Neural cell (in vitro differentiated cells): Measurements from ENCODE around the gene TRUB1.

Experiments used
- CTCF ChIP-seq: fragments of 450-650 bp; IDR thresholded peaks from 2 replicates; pipeline ENCODE4 v1.5.1; 2014; ENCODE audit warnings: antibody characterized with exemption, mild to moderate bottlenecking, moderate library complexity; ENCODE audit not compliant: poor library complexity, severe bottlenecking
- POLR2AphosphoS5 ChIP-seq: IDR thresholded peaks from 2 replicates; pipeline ENCODE4 v1.6.1; 2012
- REST ChIP-seq: IDR thresholded peaks from 2 replicates; pipeline ENCODE4 v1.6.1; 2012; ENCODE audit warnings: borderline replicate concordance

GRCh38 chr10:114902151-114902550, 35.8 kb upstream of the TRUB1 start:
- TF ChIP-seq CTCF (no peak), POLR2AphosphoS5 (no peak), REST (no peak)
